Spinal cord (tissue), 10 donors: ENCODE data around the gene CYP20A1. TPM values are rescaled to one million over a fixed set of nuclear protein-coding genes. Genes with fewer than 3 reads are reported as not detected.
"Not testable (repeated sequence)": the region's sequence is repeated elsewhere in the genome, so short reads cannot be mapped to it uniquely, and the experiment has no call there.

ENCODE experiments used
- DNase-seq, 6 donors: peaks; one replicate each; pipeline versions ENCODE4 v3.0.0 to v3.0.0-alpha.2; 2013 to 2015; ENCODE audit warnings: low spot score in 6 of 6, low read depth in 4 of 6
- H3K27ac ChIP-seq: one replicate; pipeline ENCODE4 v1.5.1; 2013; ENCODE audit warnings: low read depth, low read length, control low read depth
- H3K27me3 ChIP-seq: one replicate; pipeline ENCODE4 v1.6.1; 2013; ENCODE audit warnings: low read length; ENCODE audit not compliant: control insufficient read depth, insufficient read depth
- H3K36me3 ChIP-seq: one replicate; pipeline ENCODE4 v1.6.1; 2013; ENCODE audit warnings: low read length; ENCODE audit not compliant: control insufficient read depth, insufficient read depth
- H3K4me1 ChIP-seq: one replicate; pipeline ENCODE4 v1.6.1; 2013; ENCODE audit warnings: low read length; ENCODE audit not compliant: control insufficient read depth, insufficient read depth
- H3K4me3 ChIP-seq: one replicate; pipeline ENCODE4 v1.5.1; 2013; ENCODE audit warnings: low read depth, low read length, control low read depth
- H3K9me3 ChIP-seq: one replicate; pipeline ENCODE4 v1.6.1; 2013; ENCODE audit warnings: low read length; ENCODE audit not compliant: control insufficient read depth, insufficient read depth
- WGBS: methylation state at CpG from one replicate; pipeline ENCODE4 v1.1.5; 2013; ENCODE audit warnings: missing lambda C conversion rate; ENCODE audit not compliant: insufficient coverage; 5-methylcytosine and 5-hydroxymethylcytosine counted together
- polyA plus RNA-seq, 2 donors: library from polyadenylated mRNA; unstranded; fragments of 120-200 nt; gene quantifications; one replicate each; pipeline ENCODE4 v1.2.1, GENCODE V29; 2013; ENCODE audit not compliant: insufficient read length in 2 of 2
- total RNA-seq, 2 donors: library from RNA; depleted of rRNA in 1 of 2; stranded (reverse); fragments of 120-200 nt in 1 of 2; fragments of >200 nt in 1 of 2; gene quantifications; one replicate each; pipeline versions ENCODE4 v1.2.3 to v1.2.4, GENCODE V29; 2013 to 2014
- donor health status: healthy.

The CYP20A1 gene
- total and polyA plus RNA-seq, 4 donors, result 16.4 to 38.1 (median 27.3) TPM

GRCh38 chr2:203261326-203262159 is 22.7 kb downstream of the CYP20A1 start:
- no peak for DNase-seq
- WGBS, result 100% methylated on average over 2 of the region's 3 CpGs
- H3K36me3 ChIP-seq, result peaks cover 20% of the 10 kb centered on the region
- no peaks in the 10 kb centered on the region for H3K9me3 ChIP-seq
- H3K27me3 ChIP-seq, result no peaks in the 10 kb centered on the region
- H3K4me3 ChIP-seq, result no peak overlapping the region
- no peaks in the 10 kb centered on the region for H3K4me1 ChIP-seq
- no peak overlapping the region for H3K27ac ChIP-seq

DNA sequence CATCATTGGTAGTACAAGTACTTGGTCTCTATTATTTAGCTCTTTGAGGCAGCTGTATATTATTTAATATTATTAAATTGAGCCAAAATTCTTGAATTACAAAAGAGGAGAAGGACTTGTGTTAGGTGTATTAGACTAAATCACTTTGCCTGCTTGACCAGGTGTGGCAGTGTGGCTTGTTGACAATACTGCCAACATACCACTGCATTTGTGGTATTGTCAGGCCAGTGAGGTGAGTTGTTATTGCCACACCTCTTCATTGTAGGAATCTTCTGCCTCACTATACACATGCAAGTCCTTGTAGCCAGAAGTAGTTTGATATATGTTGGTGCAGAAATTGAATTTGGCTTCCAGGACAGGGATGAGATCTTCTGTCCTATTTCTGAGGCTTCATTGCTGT is 40.5 kb downstream of the CYP20A1 start:
- no peaks in the 10 kb centered on the region for H3K9me3 ChIP-seq
- no peak overlapping the region for H3K4me3 ChIP-seq
- no peaks in the 10 kb centered on the region for H3K4me1 ChIP-seq
- peaks cover 19% of the 10 kb centered on the region for H3K36me3 ChIP-seq
- no peaks in the 10 kb centered on the region for H3K27me3 ChIP-seq
- DNase-seq, result no peak
- no peak overlapping the region for H3K27ac ChIP-seq

DNA sequence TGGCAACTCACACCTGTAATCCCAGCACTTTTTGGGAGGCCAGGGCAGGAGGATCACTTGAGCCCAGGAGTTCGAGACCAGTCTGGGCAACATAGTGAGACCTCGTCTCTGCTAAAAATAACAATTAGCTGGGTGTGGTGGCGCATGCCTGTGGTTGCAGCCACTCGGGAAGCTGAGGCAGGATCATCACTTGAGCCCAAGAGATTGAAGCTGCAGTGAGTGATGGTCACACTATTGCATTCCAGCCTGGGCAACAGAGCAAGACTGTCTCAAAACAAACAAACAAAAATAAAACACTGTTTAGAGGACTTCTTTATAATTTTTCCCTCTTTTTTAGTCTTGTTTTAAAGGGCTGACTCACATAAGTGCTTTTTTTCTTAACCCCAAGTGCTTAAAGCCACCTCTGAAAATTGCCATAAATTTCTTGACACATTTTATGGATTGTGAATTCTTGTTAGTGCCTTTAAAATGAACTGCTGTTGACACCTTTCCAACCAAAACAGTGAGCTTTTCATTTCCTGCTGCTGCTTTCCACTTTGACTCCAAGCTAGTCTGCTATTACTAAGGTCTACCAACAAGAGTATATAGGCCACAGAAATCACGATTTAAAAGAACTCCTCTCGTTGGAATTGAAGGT is 41.7 kb downstream of the CYP20A1 start:
- Histone ChIP-seq H3K4me1 (no peaks in the 10 kb centered on the region), H3K27ac (no peak overlapping the region), H3K4me3 (no peak overlapping the region), H3K9me3 (no peaks in the 10 kb centered on the region), H3K36me3 (peaks cover 22% of the 10 kb centered on the region), H3K27me3 (no peaks in the 10 kb centered on the region)
- WGBS, result 90% methylated on average over 4 of the region's 6 CpGs
- peak in 1 of 6 donors; percentile 16 for DNase-seq

GRCh38 chr2:203282101-203282500 is 43.3 kb downstream of the CYP20A1 start:
- no peaks in the 10 kb centered on the region for H3K4me1 ChIP-seq
- no peak for DNase-seq
- H3K36me3 ChIP-seq, result peaks cover 22% of the 10 kb centered on the region
- H3K4me3 ChIP-seq, result no peak overlapping the region
- no peak overlapping the region for H3K27ac ChIP-seq
- no CpG with 5 or more reads among the region's 7 CpGs for WGBS
- H3K27me3 ChIP-seq, result no peaks in the 10 kb centered on the region
- H3K9me3 ChIP-seq, result no peaks in the 10 kb centered on the region

- no CpG with 5 or more reads among the region's 2 CpGs for WGBS
- H3K9me3 ChIP-seq, result no peaks in the 10 kb centered on the region
- no peaks in the 10 kb centered on the region for H3K4me1 ChIP-seq
These were observed 47.7 kb downstream of the CYP20A1 start for GRCh38 chr2:203286532-203286931.

GRCh38 chr2:203301667-203302066 is 62.8 kb downstream of the CYP20A1 start:
- Histone ChIP-seq H3K36me3 (peaks cover 11% of the 10 kb centered on the region), H3K27me3 (no peaks in the 10 kb centered on the region), H3K27ac (no peak overlapping the region), H3K9me3 (no peaks in the 10 kb centered on the region), H3K4me1 (no peaks in the 10 kb centered on the region), H3K4me3 (no peak overlapping the region)
- whole genome bisulfite sequencing, result no CpG with 5 or more reads among the region's 3 CpGs
- no peak for DNase-seq

More at GRCh38 chr2:203286532-203286931, 47.7 kb downstream of the CYP20A1 start:
- no peak for DNase-seq
- H3K36me3 ChIP-seq, result peaks cover 10% of the 10 kb centered on the region
- H3K4me3 ChIP-seq, result no peak overlapping the region
- H3K27me3 ChIP-seq, result no peaks in the 10 kb centered on the region
- H3K27ac ChIP-seq, result no peak overlapping the region

- H3K9me3 ChIP-seq, H3K36me3 ChIP-seq, DNase-seq, H3K4me1 ChIP-seq, H3K27ac ChIP-seq, H3K4me3 ChIP-seq, H3K27me3 ChIP-seq: not testable (repeated sequence)
- WGBS, result 80% methylated on average over 1 of the region's 8 CpGs
These were observed 63.8 kb downstream of the CYP20A1 start for GRCh38 chr2:203302586-203302985.

DNA sequence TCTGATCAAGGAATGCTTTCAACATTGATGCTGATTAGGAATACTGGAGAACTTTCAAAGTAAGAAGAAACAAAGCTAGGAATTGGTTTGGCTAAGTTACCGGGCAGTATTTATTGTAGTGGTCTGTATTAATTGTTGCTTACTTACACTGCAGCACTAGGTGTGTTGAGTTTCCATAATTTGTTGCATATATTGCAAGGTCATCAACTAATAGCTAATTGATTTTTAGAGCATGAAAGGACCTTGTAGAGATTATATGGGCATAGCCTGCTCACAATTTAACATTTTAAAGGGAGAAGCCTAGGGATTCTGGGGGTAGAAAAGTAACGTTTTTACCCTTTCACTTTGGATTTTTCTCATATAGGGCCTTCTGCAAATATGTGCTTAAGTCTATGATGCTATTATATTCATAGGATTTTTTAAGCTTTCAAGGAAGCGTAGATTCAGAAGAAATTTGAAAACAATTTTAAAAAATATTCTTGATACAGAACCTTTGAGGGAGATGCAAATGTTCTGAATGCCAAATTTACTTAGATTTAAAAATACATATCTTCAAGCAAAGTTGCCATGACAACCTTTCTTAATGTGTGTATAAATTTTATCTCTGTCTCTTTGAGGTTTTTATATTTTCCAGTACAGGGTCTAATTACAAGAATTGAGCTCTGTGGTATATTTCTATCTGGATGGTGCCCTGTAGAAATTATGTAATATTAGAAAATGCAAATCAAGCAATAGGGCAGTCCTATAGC is 72.0 kb downstream of the CYP20A1 start:
- Histone ChIP-seq H3K4me3 (no peak overlapping the region), H3K27me3 (no peaks in the 10 kb centered on the region), H3K27ac (no peak overlapping the region), H3K4me1 (no peaks in the 10 kb centered on the region), H3K9me3 (no peaks in the 10 kb centered on the region), H3K36me3 (no peaks in the 10 kb centered on the region)
- no CpG with 5 or more reads among the region's 3 CpGs for WGBS
- peak in 2 of 6 donors; percentile 42 to 46 for DNase-seq

DNA sequence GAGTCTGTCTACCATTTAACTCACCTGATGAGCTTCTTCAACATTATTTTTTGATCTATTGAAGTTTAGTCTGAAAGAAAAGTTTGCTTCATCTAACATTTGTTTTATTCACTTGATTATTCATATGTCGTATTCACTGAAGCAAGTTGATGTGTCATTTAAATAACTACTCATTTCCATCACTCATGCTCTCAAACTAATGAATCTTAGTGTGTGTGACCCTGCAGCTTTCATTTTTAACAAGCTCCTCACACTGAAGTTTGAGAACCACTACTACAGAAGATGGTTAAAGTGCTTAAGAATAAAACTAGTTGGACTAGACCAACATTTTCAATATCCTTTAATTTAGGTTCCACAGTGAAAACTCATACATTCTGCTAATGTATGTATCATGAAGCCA is 87.5 kb downstream of the CYP20A1 start:
- H3K4me3 ChIP-seq, result no peak overlapping the region
- DNase-seq, result no peak
- no peaks in the 10 kb centered on the region for H3K36me3 ChIP-seq
- H3K4me1 ChIP-seq, result peaks cover 8% of the 10 kb centered on the region
- H3K27me3 ChIP-seq, result no peaks in the 10 kb centered on the region
- no peak overlapping the region for H3K27ac ChIP-seq
- no CpG with 5 or more reads among the region's 1 CpG for WGBS
- H3K9me3 ChIP-seq, result no peaks in the 10 kb centered on the region
